Erythroblast (primary cell): ENCODE data around the gene NCK2.

ENCODE experiments used
- DNase-seq, 2 experiments: peaks; one replicate each; lab custom pipeline; 2025; lab: John Stamatoyannopoulos, UW
- GATA1 ChIP-seq: IDR thresholded peaks from 2 replicates; pipeline ENCODE4 v1.6.1; 2011; ENCODE audit warnings: low read depth, mild to moderate bottlenecking, control low read depth, low read length, moderate library complexity
- POLR2A ChIP-seq: IDR thresholded peaks from 2 replicates; pipeline ENCODE4 v1.6.1; 2011; ENCODE audit warnings: mild to moderate bottlenecking, low read length

The NCK2 gene

DNA sequence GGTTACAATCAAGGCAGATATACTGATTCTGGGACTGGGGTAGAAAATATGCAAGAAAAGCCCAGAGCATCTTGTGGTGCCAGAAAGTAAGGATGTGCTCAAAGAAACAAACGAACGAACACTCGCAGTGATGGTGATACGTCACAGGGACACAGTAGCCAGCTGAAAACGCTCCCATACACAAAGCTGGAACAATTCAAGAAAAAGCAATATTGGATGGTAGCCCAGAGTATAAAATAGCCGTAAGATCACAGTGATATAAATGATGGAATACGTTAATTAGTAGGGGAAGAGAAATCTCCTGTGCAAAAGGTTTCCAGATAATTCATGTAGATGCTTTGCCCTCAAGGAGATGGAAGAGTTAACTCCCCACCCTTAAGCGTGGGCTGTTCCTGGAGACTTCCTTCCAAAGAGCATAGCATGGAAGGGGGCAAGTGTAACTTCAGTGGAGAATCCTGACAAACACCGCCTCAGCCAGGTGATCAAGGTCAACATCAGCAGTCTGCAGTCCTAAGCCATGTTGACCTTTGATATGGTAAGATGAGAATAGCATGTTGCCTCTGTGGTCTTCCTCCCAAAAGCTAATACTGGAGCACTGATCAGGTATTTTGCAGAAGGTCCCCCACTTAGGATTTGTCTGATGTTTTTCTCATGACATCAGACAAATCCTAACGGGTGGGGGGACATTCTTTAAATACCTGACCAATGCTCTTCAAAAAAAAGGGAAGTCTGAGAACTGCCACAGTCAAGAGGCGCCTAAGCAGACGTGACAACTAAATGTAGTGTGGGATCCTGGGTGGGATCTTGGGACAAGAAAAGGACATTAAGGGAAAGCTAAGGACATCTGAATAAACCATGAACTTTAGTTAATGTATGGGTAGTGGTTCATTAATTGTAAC, 99.0 kb downstream of the NCK2 start:
- TF ChIP-seq GATA1 (no peak), POLR2A (no peak)
- no peak for DNase-seq

DNA sequence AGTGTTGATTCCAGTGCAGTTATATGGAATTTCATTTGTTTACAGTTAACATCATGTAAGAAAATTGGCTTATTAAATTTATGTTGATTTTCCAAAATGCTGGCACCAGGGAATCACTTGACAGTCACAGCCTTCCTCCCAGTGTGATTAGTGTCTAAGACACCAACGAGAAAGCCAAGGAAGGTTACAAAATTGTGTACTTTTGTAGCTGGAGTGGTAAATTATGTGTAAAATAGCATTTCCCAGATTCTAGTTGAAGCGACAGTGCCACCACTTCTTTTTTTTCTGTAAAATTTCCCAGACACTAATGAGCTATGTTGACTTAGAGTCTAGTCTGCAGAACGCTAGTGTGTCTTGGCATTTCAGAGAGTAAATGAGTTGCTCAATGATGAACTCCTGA, 101.3 kb downstream of the NCK2 start:
- DNase-seq, result no peak
- TF ChIP-seq POLR2A (no peak), GATA1 (no peak)

DNA sequence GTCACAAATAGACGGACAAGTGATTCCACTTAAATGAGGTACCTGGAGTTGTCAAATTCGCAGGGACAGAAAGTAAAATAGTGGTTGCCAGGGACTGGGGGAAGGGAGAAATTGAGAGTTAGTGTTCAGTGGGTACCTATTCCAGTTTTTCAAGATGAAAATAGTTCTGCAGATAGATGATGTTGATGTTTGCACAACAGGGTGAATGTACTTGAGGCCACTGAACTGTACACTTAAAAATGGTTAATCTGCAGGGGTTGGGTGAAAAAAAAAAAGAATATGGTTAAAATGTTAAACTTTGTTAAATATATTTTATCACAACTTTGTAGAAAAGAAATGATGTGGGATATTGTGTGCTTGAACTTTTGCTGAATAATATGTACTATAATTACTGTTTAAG, 102.3 kb downstream of the NCK2 start:
- no peak for DNase-seq
- TF ChIP-seq GATA1 (no peak), POLR2A (no peak)

DNA sequence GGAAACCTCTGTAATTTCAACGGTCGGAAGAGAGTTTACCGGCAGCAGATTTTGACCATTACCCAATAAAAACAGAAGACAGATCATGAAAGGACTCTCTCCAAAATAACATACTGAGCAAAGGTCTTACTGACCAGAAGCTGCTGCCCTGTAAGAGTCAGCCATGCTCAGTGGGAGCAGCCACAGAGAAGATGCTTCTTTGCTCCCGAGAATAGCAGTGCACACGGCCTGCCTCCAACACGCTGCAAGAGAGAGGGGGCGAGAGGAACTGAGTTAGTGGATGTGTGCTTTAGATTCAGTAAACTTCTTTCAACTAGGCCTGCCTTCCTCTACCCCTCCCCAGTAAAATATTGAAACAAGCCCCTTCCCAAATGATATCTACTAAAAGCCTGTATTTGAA, 103.7 kb downstream of the NCK2 start:
- no peak for DNase-seq
- no peak for TF ChIP-seq GATA1
- no peak for TF ChIP-seq POLR2A

DNA sequence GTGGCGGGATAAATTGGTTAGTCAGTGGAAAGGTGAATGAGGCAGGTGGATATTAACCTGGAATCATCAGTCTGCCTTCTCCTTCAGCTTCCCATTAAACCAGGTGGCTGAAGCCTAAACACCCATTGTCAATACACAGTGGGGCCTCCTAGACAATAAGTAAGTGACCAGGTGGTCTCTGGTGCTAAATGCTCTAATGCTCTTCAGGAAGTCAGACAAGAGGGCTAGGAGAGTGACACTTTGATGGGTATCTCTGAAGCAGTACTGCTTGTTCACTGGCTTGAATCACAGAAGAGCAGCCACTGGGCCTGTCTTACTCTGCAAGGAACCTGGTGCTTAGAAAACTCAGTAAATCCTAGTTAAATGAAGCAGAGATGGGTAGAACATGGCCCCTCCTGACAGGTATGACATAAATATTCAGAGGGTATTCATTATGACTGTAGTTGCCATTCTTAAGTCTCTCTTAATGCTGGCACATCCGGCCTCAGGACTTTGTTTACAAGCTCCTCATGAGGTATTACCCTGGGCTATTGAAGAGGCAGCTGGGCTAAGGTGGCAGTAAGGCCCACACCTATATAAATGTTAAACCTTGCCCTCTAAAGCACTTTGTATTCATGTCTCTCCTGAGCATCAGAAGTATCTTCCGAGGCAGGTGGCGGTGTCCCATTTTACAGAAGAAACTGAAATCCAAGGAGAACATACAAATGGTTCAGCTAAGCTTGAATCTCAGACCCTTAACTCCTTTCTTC, 104.9 kb downstream of the NCK2 start:
- DNase-seq, result no peak
- TF ChIP-seq GATA1 (no peak), POLR2A (no peak)

DNA sequence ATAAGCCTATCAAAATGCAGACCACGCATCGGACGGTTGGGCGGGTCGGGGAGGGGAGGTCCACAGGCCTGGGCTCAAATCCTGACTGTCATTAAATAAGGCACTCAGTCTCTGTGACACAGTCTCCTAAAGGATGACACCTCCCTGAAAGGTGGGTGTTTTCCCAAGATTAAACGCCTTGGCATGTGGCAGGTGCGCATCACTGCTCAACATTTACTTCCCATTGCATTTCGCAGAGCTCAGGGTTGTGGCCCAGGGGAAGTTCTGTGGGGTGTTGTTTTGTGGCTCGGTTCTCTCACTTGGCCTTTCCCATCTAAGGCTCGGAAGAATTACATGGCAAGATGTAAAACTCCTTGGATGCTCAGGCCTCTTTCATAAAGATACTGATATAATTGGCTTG, 107.4 kb downstream of the NCK2 start:
- TF ChIP-seq POLR2A, result no peak
- no peak for DNase-seq

DNA sequence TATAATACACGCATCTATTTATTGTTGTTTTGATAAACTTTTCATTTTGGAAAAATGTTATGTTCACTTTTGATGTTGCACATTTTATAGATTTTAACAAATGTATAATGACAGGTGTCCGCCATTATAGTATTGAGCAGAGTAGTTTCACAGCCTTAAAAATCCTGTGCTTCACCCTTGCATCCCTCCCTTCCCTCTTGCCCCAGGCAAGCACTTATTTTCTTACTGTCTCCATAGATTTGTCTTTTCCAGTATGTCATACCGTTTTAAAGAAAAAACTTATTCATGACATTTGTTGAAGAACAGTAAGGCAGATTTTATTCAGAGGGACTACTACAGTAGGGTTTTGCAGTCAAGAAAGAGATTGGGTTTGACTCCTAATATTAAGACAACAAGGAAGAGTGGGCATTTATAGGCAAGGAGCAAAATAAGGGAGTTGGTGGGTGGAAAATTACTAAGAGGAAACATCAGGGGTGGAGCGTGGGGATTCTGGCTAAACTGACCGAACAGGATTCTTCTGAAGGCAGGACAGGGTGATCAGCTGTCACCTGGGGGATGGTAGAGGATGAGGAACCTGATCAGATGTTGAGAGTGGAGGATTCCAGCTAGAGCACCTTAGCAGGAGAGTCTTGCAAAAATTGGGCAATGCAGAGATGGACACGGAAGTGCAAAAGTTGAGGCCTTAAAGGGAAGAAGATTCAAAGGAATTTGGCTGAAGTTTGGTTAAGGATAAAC, 108.8 kb downstream of the NCK2 start:
- no peak for DNase-seq
- TF ChIP-seq GATA1, result no peak
- TF ChIP-seq POLR2A, result no peak

DNA sequence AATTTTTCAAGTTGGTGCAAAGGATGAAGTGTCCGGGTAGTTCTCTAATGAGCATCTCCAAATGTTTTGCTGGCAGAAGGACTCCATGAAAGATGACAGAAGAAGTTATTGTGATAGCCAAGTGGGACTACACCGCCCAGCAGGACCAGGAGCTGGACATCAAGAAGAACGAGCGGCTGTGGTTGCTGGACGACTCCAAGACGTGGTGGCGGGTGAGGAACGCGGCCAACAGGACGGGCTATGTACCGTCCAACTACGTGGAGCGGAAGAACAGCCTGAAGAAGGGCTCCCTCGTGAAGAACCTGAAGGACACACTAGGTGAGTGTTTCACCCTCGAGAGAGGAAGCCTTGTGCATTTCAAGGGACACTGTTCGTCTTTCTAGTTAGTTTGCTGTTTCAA, 110.3 kb downstream of the NCK2 start:
- no peak for DNase-seq
- no peak for TF ChIP-seq GATA1
- no peak for TF ChIP-seq POLR2A

DNA sequence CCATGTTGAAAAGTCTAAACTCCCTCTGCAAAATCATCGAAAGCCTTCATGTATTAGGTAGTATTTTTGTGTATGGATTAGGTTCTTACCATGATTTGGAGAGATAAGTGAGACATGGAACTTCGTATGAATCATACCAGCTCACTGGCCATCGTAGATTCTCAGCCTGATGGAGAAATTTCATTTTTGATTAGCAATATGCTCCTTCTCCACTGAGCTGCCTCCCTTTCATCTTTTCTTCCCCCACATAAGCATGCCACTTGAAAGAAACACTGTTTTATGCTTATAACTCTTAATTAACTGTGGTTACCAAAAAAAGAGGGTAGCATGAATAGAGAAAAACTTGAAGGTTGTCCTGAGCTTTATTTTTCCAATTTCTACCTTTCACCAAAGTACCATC, 111.9 kb downstream of the NCK2 start:
- DNase-seq, result no peak
- TF ChIP-seq GATA1 (no peak), POLR2A (no peak)

DNA sequence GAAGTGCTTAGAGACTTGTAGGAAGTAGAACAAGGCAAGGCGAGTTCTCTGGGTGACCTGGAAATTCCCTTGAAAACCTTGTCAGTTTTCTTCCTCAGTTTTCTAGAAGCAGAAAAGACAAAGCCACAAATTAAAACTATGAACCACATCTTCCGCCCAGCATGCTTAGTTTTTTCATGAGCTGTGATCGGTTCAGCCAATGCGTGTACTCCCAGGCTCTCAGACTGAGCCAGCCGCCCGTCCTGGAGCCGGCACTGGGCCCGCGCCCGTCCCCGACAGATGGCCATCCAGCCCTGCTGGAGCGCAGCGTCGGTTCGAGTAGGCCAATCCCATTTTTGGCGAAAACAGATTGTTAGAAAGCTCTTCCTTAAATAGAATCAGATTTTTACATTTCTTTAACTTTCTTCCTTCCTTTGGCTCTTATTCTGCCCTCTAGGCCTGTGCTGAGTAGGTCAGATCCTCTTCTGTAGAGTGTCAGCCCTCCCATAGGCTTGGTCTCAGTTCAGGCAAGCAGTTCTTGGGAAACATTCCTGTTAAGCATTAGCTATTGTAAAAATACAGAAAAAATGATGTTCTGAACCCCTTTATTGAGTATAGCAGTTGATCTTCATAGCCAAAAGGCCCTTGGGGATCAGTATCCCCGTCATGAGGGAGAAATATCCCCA, 112.5 kb downstream of the NCK2 start:
- TF ChIP-seq POLR2A (no peak), GATA1 (no peak)
- no peak for DNase-seq

DNA sequence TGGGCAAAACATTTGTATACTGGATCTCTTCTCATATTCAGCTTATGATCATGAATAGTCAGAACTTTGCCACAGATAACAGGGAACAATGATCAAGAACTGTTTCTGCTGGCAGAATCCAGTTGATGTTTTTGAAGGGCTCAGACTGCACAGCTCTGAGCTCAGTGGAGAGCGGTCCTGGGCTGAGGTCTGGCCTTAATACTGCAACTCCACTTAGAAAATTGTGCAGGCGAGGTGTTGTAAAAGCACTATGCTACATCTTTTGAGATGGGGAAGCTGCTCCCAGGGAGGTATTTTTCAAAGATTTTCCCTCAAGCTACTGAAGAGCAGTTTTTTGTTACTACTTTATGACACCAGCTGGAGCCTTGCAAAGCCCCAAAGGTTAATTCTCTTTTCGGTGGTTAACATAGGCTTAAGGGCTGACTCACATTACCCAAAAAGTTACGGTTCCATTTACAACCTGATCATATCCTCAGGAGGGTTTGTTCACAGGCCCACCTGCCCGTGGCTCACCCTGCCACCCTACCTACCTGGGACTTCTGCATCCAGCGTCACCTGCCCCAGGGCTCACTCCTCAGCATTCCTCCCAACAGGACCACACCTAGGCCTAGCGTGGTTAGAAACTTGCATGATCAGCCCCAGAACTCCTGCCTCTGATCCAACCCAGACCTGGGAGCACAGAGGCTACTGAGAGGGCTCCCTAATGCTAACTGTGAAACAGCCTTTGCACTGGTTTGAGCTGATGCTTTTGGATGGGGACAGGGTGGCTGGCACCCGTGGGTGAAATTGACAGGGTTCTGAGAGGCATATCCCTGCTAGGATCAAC, 114.4 kb downstream of the NCK2 start:
- no peak for DNase-seq

DNA sequence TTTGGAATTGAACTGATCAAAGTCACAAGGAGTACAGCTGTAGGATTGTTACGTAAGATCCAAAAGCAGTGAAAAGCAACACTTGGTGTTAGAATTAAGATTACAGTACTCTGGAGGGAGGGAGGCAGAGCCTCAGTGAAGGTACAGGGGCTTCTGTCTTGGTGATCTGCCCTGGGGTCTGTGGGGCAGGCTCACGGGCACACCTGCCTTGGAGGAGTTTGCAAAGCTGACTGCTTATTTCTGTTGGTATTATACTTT, 114.9 kb downstream of the NCK2 start:
- DNase-seq, result no peak
- TF ChIP-seq POLR2A (no peak), GATA1 (no peak)

More for the DNA sequence above, 114.4 kb downstream of the NCK2 start:
- TF ChIP-seq POLR2A (no peak), GATA1 (no peak)

DNA sequence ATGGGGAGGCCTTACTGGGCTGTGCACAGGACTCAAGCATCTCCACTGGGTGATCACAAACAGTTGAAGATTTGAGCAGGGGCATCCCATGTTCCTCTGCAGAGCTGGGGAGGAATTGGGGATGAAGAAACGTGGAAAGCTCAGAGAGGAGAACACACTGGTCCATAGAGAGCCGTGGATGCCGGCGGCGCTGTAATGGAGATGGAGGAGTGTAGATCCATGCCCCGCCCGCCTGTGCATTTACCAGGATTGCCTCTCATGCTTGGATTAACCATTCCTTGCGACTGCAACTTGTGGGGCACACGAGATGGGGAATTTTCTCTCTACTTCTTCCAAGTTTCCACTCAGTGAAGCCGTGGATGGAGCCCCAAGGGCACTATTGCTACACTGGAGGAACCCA, 115.9 kb downstream of the NCK2 start:
- TF ChIP-seq POLR2A (no peak), GATA1 (no peak)
- no peak for DNase-seq
